ENCODE data around the gene ALKBH1.
"Not testable (repeated sequence)": the region's sequence is repeated elsewhere in the genome, so short reads cannot be mapped to it uniquely, and the experiment has no call there.

Gene ALKBH1

GRCh38 chr14:77674931-77675330 lies 32.9 kb downstream of the ALKBH1 start:
- no peak for DNase-seq (ENCODE audit: low read depth in 2 of 3, low spot score in 2 of 3)

GRCh38 chr14:77673193-77673592 lies 34.6 kb downstream of the ALKBH1 start:
- no peak for DNase-seq (ENCODE audit: low read depth in 2 of 3, low spot score in 2 of 3)

- DNase-seq (ENCODE audit: low read depth in 2 of 3, low spot score in 2 of 3), result no peak
Measured at GRCh38 chr14:77667331-77667730, 40.5 kb downstream of the ALKBH1 start.

GRCh38 chr14:77663293-77663692 lies 44.5 kb downstream of the ALKBH1 start:
- DNase-seq (ENCODE audit: low read depth in 2 of 3, low spot score in 2 of 3), result no peak

GRCh38 chr14:77661562-77661961 lies 46.3 kb downstream of the ALKBH1 start:
- DNase-seq (ENCODE audit: low read depth in 2 of 3, low spot score in 2 of 3), result not testable (repeated sequence)

GRCh38 chr14:77660754-77661153 lies 47.1 kb downstream of the ALKBH1 start:
- no peak for DNase-seq (ENCODE audit: low read depth in 2 of 3, low spot score in 2 of 3)

GRCh38 chr14:77659831-77660230 lies 48.0 kb downstream of the ALKBH1 start:
- no peak for DNase-seq (ENCODE audit: low read depth in 2 of 3, low spot score in 2 of 3)

- DNase-seq (ENCODE audit: low read depth in 2 of 3, low spot score in 2 of 3), result no peak
Measured at GRCh38 chr14:77657280-77657679, 50.5 kb downstream of the ALKBH1 start.

GRCh38 chr14:77654001-77654441 lies 53.8 kb downstream of the ALKBH1 start:
- no peak for DNase-seq (ENCODE audit: low read depth in 2 of 3, low spot score in 2 of 3)

GRCh38 chr14:77649326-77649725 lies 58.5 kb downstream of the ALKBH1 start:
- DNase-seq (ENCODE audit: low read depth in 2 of 3, low spot score in 2 of 3), result no peak

- no peak for DNase-seq (ENCODE audit: low read depth in 2 of 3, low spot score in 2 of 3)
Measured at GRCh38 chr14:77648520-77649200, 59.2 kb downstream of the ALKBH1 start.

GRCh38 chr14:77647853-77648252 lies 60.0 kb downstream of the ALKBH1 start:
- no peak for DNase-seq (ENCODE audit: low read depth in 2 of 3, low spot score in 2 of 3)

GRCh38 chr14:77646907-77647306 lies 60.9 kb downstream of the ALKBH1 start:
- no peak for DNase-seq (ENCODE audit: low read depth in 2 of 3, low spot score in 2 of 3)

GRCh38 chr14:77645520-77646230 lies 62.1 kb downstream of the ALKBH1 start:
- no peak for DNase-seq (ENCODE audit: low read depth in 2 of 3, low spot score in 2 of 3)

GRCh38 chr14:77642407-77642806 lies 65.4 kb downstream of the ALKBH1 start:
- DNase-seq (ENCODE audit: low read depth in 2 of 3, low spot score in 2 of 3), result no peak

GRCh38 chr14:77641534-77642341 lies 66.1 kb downstream of the ALKBH1 start:
- DNase-seq (ENCODE audit: low read depth in 2 of 3, low spot score in 2 of 3), result peak; percentile 28 to 45 (median 43)

- DNase-seq (ENCODE audit: low read depth in 2 of 3, low spot score in 2 of 3), result no peak
Measured at GRCh38 chr14:77640756-77641533, 66.9 kb downstream of the ALKBH1 start.

GRCh38 chr14:77638771-77639171 lies 69.1 kb downstream of the ALKBH1 start:
- DNase-seq (ENCODE audit: low read depth in 2 of 3, low spot score in 2 of 3), result no peak

GRCh38 chr14:77635869-77636268 lies 72.0 kb downstream of the ALKBH1 start:
- not testable (repeated sequence) for DNase-seq (ENCODE audit: low read depth in 2 of 3, low spot score in 2 of 3)

- not testable (repeated sequence) for DNase-seq (ENCODE audit: low read depth in 2 of 3, low spot score in 2 of 3)
Measured at GRCh38 chr14:77635466-77635865, 72.4 kb downstream of the ALKBH1 start.

GRCh38 chr14:77630111-77630510 lies 77.7 kb downstream of the ALKBH1 start:
- no peak for DNase-seq (ENCODE audit: low read depth in 2 of 3, low spot score in 2 of 3)

Measured in activated CD8-positive, alpha-beta memory T cell treated with anti-CD3 and anti-CD28 coated beads for 48 hours (primary cell).